GM23338 (cell line): ENCODE results near the gene RPL12.

ENCODE experiments used
- CREB1 ChIP-seq: fragments of 250-450 bp; sonication (Bioruptor Pico); IDR thresholded peaks from 2 replicates; pipeline ENCODE4 v1.5.0; 2020; ENCODE audit warnings: low read depth, mild to moderate bottlenecking, moderate library complexity
- CTCF ChIP-seq, 2 experiments: fragments of 200-600 bp in 1 of 2; sonication (generic) in 1 of 2; conservative IDR thresholded peaks; 2 replicates each; pipeline versions ENCODE4 v1.5.1 to v1.6.1; 2016 to 2017; ENCODE audit warnings: antibody characterized with exemption in 2 of 2, low read depth in 2 of 2, mild to moderate bottlenecking in 2 of 2, moderate library complexity in 1 of 2
- EZH2 ChIP-seq: fragments of 200-600 bp; sonication (generic); IDR thresholded peaks from one replicate; pipeline ENCODE4 v1.8.0; 2017; ENCODE audit warnings: antibody characterized with exemption, mild to moderate bottlenecking, low read depth; ENCODE audit not compliant: unreplicated experiment
- EZH2phosphoT487 ChIP-seq: fragments of 200-600 bp; sonication (generic); IDR thresholded peaks from one replicate; pipeline ENCODE4 v1.8.1; 2018; ENCODE audit warnings: antibody characterized with exemption; ENCODE audit not compliant: unreplicated experiment
- NANOG ChIP-seq: IDR thresholded peaks from 2 replicates; pipeline ENCODE4 v1.6.1; 2016; ENCODE audit warnings: antibody characterized with exemption, borderline replicate concordance
- POLR2AphosphoS5 ChIP-seq: IDR thresholded peaks from 2 replicates; pipeline ENCODE4 v1.6.1; 2016; ENCODE audit warnings: antibody characterized with exemption, low read depth
- STAT1 ChIP-seq: IDR thresholded peaks from one replicate; pipeline ENCODE4 v1.6.1; 2016; ENCODE audit warnings: antibody characterized with exemption; ENCODE audit not compliant: unreplicated experiment
- TF ChIP-seq, protein P1 (sequence below): IDR thresholded peaks from one replicate; pipeline ENCODE4 v1.6.1; 2018; ENCODE audit warnings: antibody characterized with exemption; ENCODE audit not compliant: unreplicated experiment

DNA sequence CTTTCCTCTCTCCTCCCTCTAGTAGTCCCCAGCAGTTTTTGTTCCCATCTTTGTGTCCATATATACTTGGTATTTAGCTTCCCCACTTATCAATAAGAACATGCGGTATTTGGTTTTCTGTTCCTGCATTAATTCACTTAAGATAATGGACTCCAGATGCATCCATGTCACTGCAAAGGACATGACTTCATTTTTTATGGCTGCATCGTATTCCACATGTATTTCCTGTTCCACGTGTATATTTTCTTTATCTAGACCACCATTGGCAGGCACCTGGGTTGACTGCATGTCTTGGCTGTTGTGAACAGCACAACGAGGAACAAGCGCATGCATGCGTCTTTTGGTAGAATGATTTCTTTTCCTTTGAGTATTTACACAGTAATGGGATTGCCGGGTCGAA, 20.8 kb downstream of the RPL12 start:
- TF ChIP-seq CTCF (conservative IDR thresholded peaks at IDR 0.05; ENCODE audit: low read depth in 2 of 2) (no peak), POLR2AphosphoS5 (no peak), EZH2 (no peak), EZH2phosphoT487 (no peak), NANOG (no peak), STAT1 (no peak), CREB1 (no peak)
- TF ChIP-seq, protein P1, sequence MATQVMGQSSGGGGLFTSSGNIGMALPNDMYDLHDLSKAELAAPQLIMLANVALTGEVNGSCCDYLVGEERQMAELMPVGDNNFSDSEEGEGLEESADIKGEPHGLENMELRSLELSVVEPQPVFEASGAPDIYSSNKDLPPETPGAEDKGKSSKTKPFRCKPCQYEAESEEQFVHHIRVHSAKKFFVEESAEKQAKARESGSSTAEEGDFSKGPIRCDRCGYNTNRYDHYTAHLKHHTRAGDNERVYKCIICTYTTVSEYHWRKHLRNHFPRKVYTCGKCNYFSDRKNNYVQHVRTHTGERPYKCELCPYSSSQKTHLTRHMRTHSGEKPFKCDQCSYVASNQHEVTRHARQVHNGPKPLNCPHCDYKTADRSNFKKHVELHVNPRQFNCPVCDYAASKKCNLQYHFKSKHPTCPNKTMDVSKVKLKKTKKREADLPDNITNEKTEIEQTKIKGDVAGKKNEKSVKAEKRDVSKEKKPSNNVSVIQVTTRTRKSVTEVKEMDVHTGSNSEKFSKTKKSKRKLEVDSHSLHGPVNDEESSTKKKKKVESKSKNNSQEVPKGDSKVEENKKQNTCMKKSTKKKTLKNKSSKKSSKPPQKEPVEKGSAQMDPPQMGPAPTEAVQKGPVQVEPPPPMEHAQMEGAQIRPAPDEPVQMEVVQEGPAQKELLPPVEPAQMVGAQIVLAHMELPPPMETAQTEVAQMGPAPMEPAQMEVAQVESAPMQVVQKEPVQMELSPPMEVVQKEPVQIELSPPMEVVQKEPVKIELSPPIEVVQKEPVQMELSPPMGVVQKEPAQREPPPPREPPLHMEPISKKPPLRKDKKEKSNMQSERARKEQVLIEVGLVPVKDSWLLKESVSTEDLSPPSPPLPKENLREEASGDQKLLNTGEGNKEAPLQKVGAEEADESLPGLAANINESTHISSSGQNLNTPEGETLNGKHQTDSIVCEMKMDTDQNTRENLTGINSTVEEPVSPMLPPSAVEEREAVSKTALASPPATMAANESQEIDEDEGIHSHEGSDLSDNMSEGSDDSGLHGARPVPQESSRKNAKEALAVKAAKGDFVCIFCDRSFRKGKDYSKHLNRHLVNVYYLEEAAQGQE, result no peak
